GM12878 (cell line): ENCODE results near the gene XPC. TPM values are rescaled to one million over a fixed set of nuclear protein-coding genes. Genes with fewer than 3 reads are reported as not detected.

Source experiments
- ATAC-seq: fragments of 200-7000 bp; cut with Tn5 transposase; 3 replicates; pipeline ENCODE4 v1.9.1; 2020; ENCODE audit warnings: mild to moderate bottlenecking, moderate library complexity
- BruUV-seq: library from RNA; stranded (reverse); fragments of 400-500 nt; replicated peaks from 2 replicates; lab custom pipeline; 2021; lab: Mats Ljungman, UMichigan
- CTCF ChIA-PET: fragments of 300-600 bp; sonication (Branson Sonifier 250); formaldehyde crosslinking; extraction: SDS; loops from one replicate; lab custom pipeline; 2021; ENCODE audit warnings: inconsistent platforms; lab: Yijun Ruan, JAX
- POLR2A ChIA-PET: fragments of 350-600 bp; formaldehyde crosslinking; extraction: SDS; loops from one replicate; lab custom pipeline; 2021; ENCODE audit warnings: inconsistent platforms; lab: Charles Lee
- RAD21 ChIA-PET: fragments of 300-600 bp; sonication (Branson Sonifier 250); formaldehyde crosslinking; loops from one replicate; lab custom pipeline; 2023; ENCODE audit warnings: antibody characterized with exemption; ENCODE audit not compliant: unreplicated experiment; lab: Charles Lee
- SMC1A ChIA-PET: fragments of 300-600 bp; sonication (Branson Sonifier 250); formaldehyde crosslinking; loops from one replicate; lab custom pipeline; 2023; ENCODE audit not compliant: unreplicated experiment, uncharacterized antibody; lab: Charles Lee
- DNase-seq: peaks from one replicate; pipeline ENCODE4 v3.0.0-alpha.2; 2011; ENCODE audit warnings: low read depth, low spot score
- FAIRE-seq: peaks from 3 replicates; lab custom pipeline; 2011; peaks lifted over from hg19 to GRCh38; lab: Jason Lieb, UNC
- H2AFZ ChIP-seq: 2 replicates; pipeline ENCODE4 v1.6.0; 2011; ENCODE audit warnings: low read depth, low read length, control low read depth; ENCODE audit not compliant: control insufficient read depth
- H3K27ac ChIP-seq: 2 replicates; pipeline ENCODE4 v1.5.1; 2011; ENCODE audit warnings: control low read depth; ENCODE audit not compliant: control insufficient read depth, insufficient read depth
- H3K27me3 ChIP-seq, 2 experiments: replicated peaks in 1 of 2; 2 replicates each; pipeline versions ENCODE4 v1.6.0 to v1.6.1; 2011; ENCODE audit warnings: low read length in 1 of 2; ENCODE audit not compliant: control insufficient read depth in 2 of 2, insufficient read depth in 2 of 2
- H3K36me3 ChIP-seq, 2 experiments: 2 replicates each; pipeline ENCODE4 v1.5.1; 2011; ENCODE audit warnings: low read length in 1 of 2; ENCODE audit not compliant: control insufficient read depth in 2 of 2, insufficient read depth in 2 of 2
- H3K4me1 ChIP-seq: 2 replicates; pipeline ENCODE4 v1.6.1; 2011; ENCODE audit warnings: mild to moderate bottlenecking, low read length, moderate library complexity, mixed read lengths; ENCODE audit not compliant: control insufficient read depth, insufficient read depth
- H3K4me2 ChIP-seq: 2 replicates; pipeline ENCODE4 v1.6.0; 2011; ENCODE audit warnings: control low read depth; ENCODE audit not compliant: control insufficient read depth, insufficient read depth
- H3K4me3 ChIP-seq: fragments of 200-600 bp; sonication (generic); 2 replicates; pipeline ENCODE4 v1.5.1; 2016
- H3K79me2 ChIP-seq: 2 replicates; pipeline ENCODE4 v1.6.0; 2011; ENCODE audit warnings: low read length; ENCODE audit not compliant: control insufficient read depth, insufficient read depth
- H3K9ac ChIP-seq: 2 replicates; pipeline ENCODE4 v1.8.0; 2011; ENCODE audit warnings: low read length, control low read depth, mixed read lengths; ENCODE audit not compliant: control insufficient read depth, insufficient read depth
- H3K9me3 ChIP-seq: replicated peaks from 3 replicates; pipeline ENCODE4 v1.5.1; 2011; ENCODE audit warnings: mild to moderate bottlenecking, low read length; ENCODE audit not compliant: control insufficient read depth, insufficient read depth
- H4K20me1 ChIP-seq: 2 replicates; pipeline ENCODE4 v1.6.0; 2011; ENCODE audit not compliant: control insufficient read depth, insufficient read depth
- BMI1 ChIP-seq: fragments of 450-650 bp; IDR thresholded peaks from 2 replicates; pipeline ENCODE4 v1.6.1; 2016; ENCODE audit warnings: mild to moderate bottlenecking, moderate library complexity, borderline replicate concordance
- CHD1 ChIP-seq: IDR thresholded peaks from 2 replicates; pipeline ENCODE4 v1.6.1; 2012; ENCODE audit warnings: low read depth, low read length, improper control_type of control experiment
- GATAD2B ChIP-seq: fragments of 450-650 bp; conservative IDR thresholded peaks from 2 replicates; pipeline ENCODE4 v1.6.1; 2017; ENCODE audit warnings: low read depth, mild to moderate bottlenecking, moderate library complexity
- HDGF ChIP-seq: fragments of 450-650 bp; IDR thresholded peaks from 2 replicates; pipeline ENCODE4 v1.6.1; 2016; ENCODE audit warnings: antibody characterized with exemption
- IRF4 ChIP-seq: IDR thresholded peaks from 2 replicates; pipeline ENCODE4 v1.6.1; 2011; ENCODE audit warnings: low read depth, low read length
- NBN ChIP-seq: fragments of 450-650 bp; IDR thresholded peaks from 2 replicates; pipeline ENCODE4 v1.6.1; 2016
- NFIC ChIP-seq: IDR thresholded peaks from 2 replicates; pipeline ENCODE4 v1.6.1; 2012; ENCODE audit warnings: low read depth, mild to moderate bottlenecking, inconsistent platforms, low read length, moderate library complexity
- NFXL1 ChIP-seq: fragments of 450-650 bp; IDR thresholded peaks from 2 replicates; pipeline ENCODE4 v1.6.1; 2017; ENCODE audit warnings: antibody characterized with exemption, mild to moderate bottlenecking, borderline replicate concordance
- RBBP5 ChIP-seq: fragments of 200-600 bp; sonication (generic); conservative IDR thresholded peaks from 2 replicates; pipeline ENCODE4 v1.6.1; 2016
- RUNX3 ChIP-seq: IDR thresholded peaks from 2 replicates; pipeline ENCODE4 v1.6.1; 2012; ENCODE audit warnings: low read length, inconsistent platforms
- STAT1 ChIP-seq: fragments of 450-650 bp; conservative IDR thresholded peaks from 2 replicates; pipeline ENCODE4 v1.6.1; 2014; ENCODE audit warnings: antibody characterized with exemption, mild to moderate bottlenecking
- STAT3 ChIP-seq: IDR thresholded peaks from 2 replicates; pipeline ENCODE4 v1.6.1; 2011; ENCODE audit warnings: low read depth, low read length, improper control_type of control experiment
- ZBED1 ChIP-seq: IDR thresholded peaks from 2 replicates; pipeline ENCODE4 v1.6.1; 2016; ENCODE audit warnings: borderline replicate concordance
- ZNF217 ChIP-seq: fragments of 450-650 bp; IDR thresholded peaks from 2 replicates; pipeline ENCODE4 v1.6.1; 2017; ENCODE audit warnings: antibody characterized with exemption, mild to moderate bottlenecking
- WGBS: methylation state at CpG from one replicate; pipeline ENCODE4 v1.1.6; 2016; ENCODE audit warnings: low lambda C conversion rate; ENCODE audit not compliant: insufficient replicate concordance, insufficient coverage; ENCODE audit errors: missing lambda C conversion rate; 5-methylcytosine and 5-hydroxymethylcytosine counted together
- in situ Hi-C: fragments of 300-500 bp; cut with MboI; formaldehyde crosslinking; loops from 9 replicates; pipeline ENCODE4 v1.14.3; 2018; ENCODE audit warnings: mixed read lengths
- intact Hi-C: fragments of 100-400 bp; cut with micrococcal nuclease; formaldehyde crosslinking; loops from one replicate; pipeline ENCODE4 v1.14.2; 2022; ENCODE audit not compliant: unreplicated experiment
- polyA plus RNA-seq, 11 experiments: library from polyadenylated mRNA; depleted of rRNA in 4 of 11; unstranded in 6 of 11; stranded (reverse) in 5 of 11; fragments of >200 nt; fragmentation: Nextera tagmentation in 4 of 11; fragmentation: Illumina TruSeq in 1 of 11; extraction: Ambion mirVana in 4 of 11; extraction: Trizol in 1 of 11; gene quantifications; 1 replicate in 1 of 11; 2 replicates in 10 of 11; pipeline versions ENCODE4 v1.2.1 to v1.2.3, GENCODE V29; 2011 to 2016; ENCODE audit warnings: inconsistent platforms in 2 of 11, missing spikeins in 2 of 11, low read depth in 1 of 11
- total RNA-seq, 4 experiments: library from RNA; depleted of rRNA in 3 of 4; stranded (reverse); fragments of >200 nt in 3 of 4; fragmentation: Illumina TruSeq in 1 of 4; extraction: Trizol in 1 of 4; gene quantifications; 2 replicates each; pipeline versions ENCODE4 v1.2.1 to v1.2.3, GENCODE V29; 2013 to 2021
- TF ChIP-seq, protein P1 (sequence below): IDR thresholded peaks from 2 replicates; pipeline ENCODE4 v1.6.1; 2011; ENCODE audit warnings: mild to moderate bottlenecking, low read depth, low read length, moderate library complexity; ENCODE audit not compliant: insufficient replicate concordance
- TF ChIP-seq, protein P2 (sequence below): fragments of 450-650 bp; formaldehyde crosslinking; IDR thresholded peaks from 2 replicates; pipeline ENCODE4 v1.5.0; 2022; ENCODE audit warnings: mild to moderate bottlenecking, missing genetic modification characterization

The XPC gene
- total and polyA plus RNA-seq, 10 of the 15 experiments (the other 5 are each of a cell fraction or from before 2014, with no cell fraction given): 4.0 to 48.3 (median 29.8) TPM

DNA sequence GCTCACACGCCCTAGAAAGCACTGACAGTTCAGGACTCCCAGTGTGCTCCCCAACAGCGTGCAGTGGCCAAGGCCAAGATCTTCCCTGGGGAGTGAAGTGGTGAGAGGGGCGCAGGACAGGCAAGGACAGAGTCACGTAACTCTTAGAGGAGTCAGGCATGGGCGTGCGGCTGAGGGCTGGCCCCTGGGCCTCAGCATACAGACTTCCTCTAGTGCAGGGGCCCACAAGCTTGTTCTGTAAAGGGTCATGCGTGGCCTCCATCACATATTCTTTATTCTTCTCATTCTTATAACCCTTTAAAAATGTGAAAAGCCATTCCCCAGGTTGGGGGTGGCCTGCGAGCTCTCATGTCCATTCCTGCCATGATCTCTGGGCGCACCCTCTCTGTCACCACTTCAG is 28.3 kb downstream of the XPC start:
- RAD21 ChIA-PET: no interaction called here
- WGBS: 94% methylated on average over 9 of the region's 9 CpGs
- no TSS peak for BruUV-seq

More for the DNA sequence above, 28.3 kb downstream of the XPC start:
- H4K20me1 ChIP-seq: no peaks in the 10 kb centered on the region
- no peak for TF ChIP-seq NBN
- no peak for TF ChIP-seq NFXL1
- TF ChIP-seq ZNF217: no peak
- no peak for TF ChIP-seq STAT3
- no peak for TF ChIP-seq CHD1
- TF ChIP-seq, protein P1, sequence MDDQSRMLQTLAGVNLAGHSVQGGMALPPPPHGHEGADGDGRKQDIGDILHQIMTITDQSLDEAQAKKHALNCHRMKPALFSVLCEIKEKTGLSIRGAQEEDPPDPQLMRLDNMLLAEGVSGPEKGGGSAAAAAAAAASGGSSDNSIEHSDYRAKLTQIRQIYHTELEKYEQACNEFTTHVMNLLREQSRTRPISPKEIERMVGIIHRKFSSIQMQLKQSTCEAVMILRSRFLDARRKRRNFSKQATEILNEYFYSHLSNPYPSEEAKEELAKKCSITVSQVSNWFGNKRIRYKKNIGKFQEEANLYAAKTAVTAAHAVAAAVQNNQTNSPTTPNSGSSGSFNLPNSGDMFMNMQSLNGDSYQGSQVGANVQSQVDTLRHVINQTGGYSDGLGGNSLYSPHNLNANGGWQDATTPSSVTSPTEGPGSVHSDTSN: no peak
- no peak for TF ChIP-seq RBBP5
- no peak for TF ChIP-seq RUNX3
- TF ChIP-seq, protein P2, sequence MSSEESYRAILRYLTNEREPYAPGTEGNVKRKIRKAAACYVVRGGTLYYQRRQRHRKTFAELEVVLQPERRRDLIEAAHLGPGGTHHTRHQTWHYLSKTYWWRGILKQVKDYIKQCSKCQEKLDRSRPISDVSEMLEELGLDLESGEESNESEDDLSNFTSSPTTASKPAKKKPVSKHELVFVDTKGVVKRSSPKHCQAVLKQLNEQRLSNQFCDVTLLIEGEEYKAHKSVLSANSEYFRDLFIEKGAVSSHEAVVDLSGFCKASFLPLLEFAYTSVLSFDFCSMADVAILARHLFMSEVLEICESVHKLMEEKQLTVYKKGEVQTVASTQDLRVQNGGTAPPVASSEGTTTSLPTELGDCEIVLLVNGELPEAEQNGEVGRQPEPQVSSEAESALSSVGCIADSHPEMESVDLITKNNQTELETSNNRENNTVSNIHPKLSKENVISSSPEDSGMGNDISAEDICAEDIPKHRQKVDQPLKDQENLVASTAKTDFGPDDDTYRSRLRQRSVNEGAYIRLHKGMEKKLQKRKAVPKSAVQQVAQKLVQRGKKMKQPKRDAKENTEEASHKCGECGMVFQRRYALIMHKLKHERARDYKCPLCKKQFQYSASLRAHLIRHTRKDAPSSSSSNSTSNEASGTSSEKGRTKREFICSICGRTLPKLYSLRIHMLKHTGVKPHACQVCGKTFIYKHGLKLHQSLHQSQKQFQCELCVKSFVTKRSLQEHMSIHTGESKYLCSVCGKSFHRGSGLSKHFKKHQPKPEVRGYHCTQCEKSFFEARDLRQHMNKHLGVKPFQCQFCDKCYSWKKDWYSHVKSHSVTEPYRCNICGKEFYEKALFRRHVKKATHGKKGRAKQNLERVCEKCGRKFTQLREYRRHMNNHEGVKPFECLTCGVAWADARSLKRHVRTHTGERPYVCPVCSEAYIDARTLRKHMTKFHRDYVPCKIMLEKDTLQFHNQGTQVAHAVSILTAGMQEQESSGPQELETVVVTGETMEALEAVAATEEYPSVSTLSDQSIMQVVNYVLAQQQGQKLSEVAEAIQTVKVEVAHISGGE (CRISPR knock-in tag): no peak
- TF ChIP-seq IRF4: no peak
- no peak for TF ChIP-seq HDGF
- no peak for TF ChIP-seq GATAD2B
- TF ChIP-seq BMI1: no peak
- no peak for TF ChIP-seq NFIC
- TF ChIP-seq ZBED1: no peak
- no peak for TF ChIP-seq STAT1
- H3K9ac ChIP-seq: no peak overlapping the region
- SMC1A ChIA-PET: no interaction called here
- ATAC-seq (no peak), DNase-seq (no peak), FAIRE-seq (no peak)
- no peak overlapping the region for H3K4me3 ChIP-seq
- peaks cover 15 to 20% of the 10 kb centered on the region in 2 experiments for H3K36me3 ChIP-seq
- H3K9me3 ChIP-seq: no peaks in the 10 kb centered on the region
- no peak overlapping the region for H3K4me2 ChIP-seq
- H3K79me2 ChIP-seq: no peaks in the 10 kb centered on the region
- H3K4me1 ChIP-seq: peaks cover 3% of the 10 kb centered on the region; the same call in 1 of the 2 replicates
- no peak overlapping the region for H2AFZ ChIP-seq
- H3K27ac ChIP-seq: no peak overlapping the region
- CTCF ChIA-PET: no interaction called here
- intact Hi-C loops: no loop called here
- no peaks in the 10 kb centered on the region for H3K27me3 ChIP-seq
- in situ Hi-C loops: no loop called here
- POLR2A ChIA-PET: no interaction called here
